ENCODE measurements around the gene ZNF575. TPM values are rescaled to one million over a fixed set of nuclear protein-coding genes. Genes with fewer than 3 reads are reported as not detected.

Gene ZNF575
- total and polyA plus RNA-seq, 2 donors from 2014 or later: 2.8 to 3.1 TPM

GRCh38 chr19:43555185-43555770 lies 22.3 kb downstream of the ZNF575 start:
- peaks cover 5 to 29% (median 11%) of the 10 kb centered on the region in 3 donors for H3K36me3 ChIP-seq (ENCODE audit: control insufficient read depth in 2 of 3, insufficient read depth in 3 of 3, low read length in 3 of 3)
- no peaks in the 10 kb centered on the region for H3K9me3 ChIP-seq (ENCODE audit: control insufficient read depth in 2 of 3, insufficient read depth in 1 of 3, low read length in 3 of 3)
- H3K27me3 ChIP-seq (ENCODE audit: control insufficient read depth, insufficient read depth, low read length): no peaks in the 10 kb centered on the region
- no peak overlapping the region for H3K4me3 ChIP-seq (ENCODE audit: low read length in 3 of 3)
- FAIRE-seq (no peak), DNase-seq (peak; percentile 69 to 87 (median 72))
- no peak overlapping the region for H3K9ac ChIP-seq (ENCODE audit: low read length in 3 of 3)
- H3K4me1 ChIP-seq (ENCODE audit: control insufficient read depth in 2 of 3, insufficient read depth in 2 of 3, low read depth in 1 of 3, low read length in 3 of 3): no peaks in the 10 kb centered on the region
- intact Hi-C loops (cut with DNase I): no loop called here
- TF ChIP-seq, protein P1, sequence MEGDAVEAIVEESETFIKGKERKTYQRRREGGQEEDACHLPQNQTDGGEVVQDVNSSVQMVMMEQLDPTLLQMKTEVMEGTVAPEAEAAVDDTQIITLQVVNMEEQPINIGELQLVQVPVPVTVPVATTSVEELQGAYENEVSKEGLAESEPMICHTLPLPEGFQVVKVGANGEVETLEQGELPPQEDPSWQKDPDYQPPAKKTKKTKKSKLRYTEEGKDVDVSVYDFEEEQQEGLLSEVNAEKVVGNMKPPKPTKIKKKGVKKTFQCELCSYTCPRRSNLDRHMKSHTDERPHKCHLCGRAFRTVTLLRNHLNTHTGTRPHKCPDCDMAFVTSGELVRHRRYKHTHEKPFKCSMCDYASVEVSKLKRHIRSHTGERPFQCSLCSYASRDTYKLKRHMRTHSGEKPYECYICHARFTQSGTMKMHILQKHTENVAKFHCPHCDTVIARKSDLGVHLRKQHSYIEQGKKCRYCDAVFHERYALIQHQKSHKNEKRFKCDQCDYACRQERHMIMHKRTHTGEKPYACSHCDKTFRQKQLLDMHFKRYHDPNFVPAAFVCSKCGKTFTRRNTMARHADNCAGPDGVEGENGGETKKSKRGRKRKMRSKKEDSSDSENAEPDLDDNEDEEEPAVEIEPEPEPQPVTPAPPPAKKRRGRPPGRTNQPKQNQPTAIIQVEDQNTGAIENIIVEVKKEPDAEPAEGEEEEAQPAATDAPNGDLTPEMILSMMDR (IDR thresholded peaks at IDR 0.05; ENCODE audit: borderline replicate concordance, extremely low read depth, insufficient read depth): peak; percentile 69
- no peak overlapping the region for H3K27ac ChIP-seq (ENCODE audit: low read depth in 2 of 2, low read length in 2 of 2)

GRCh38 chr19:43560687-43561086 lies 27.7 kb downstream of the ZNF575 start:
- intact Hi-C loops (cut with DNase I): no loop called here
- Histone ChIP-seq H3K27ac (ENCODE audit: low read depth in 2 of 2, low read length in 2 of 2) (no peak overlapping the region), H3K4me1 (ENCODE audit: control insufficient read depth in 2 of 3, insufficient read depth in 2 of 3, low read depth in 1 of 3, low read length in 3 of 3) (peaks cover 0 to 4% (median 4%) of the 10 kb centered on the region in 3 donors), H3K4me3 (ENCODE audit: low read length in 3 of 3) (no peak overlapping the region), H3K9me3 (ENCODE audit: control insufficient read depth in 2 of 3, insufficient read depth in 1 of 3, low read length in 3 of 3) (no peaks in the 10 kb centered on the region), H3K27me3 (ENCODE audit: control insufficient read depth, insufficient read depth, low read length) (no peaks in the 10 kb centered on the region), H3K9ac (ENCODE audit: low read length in 3 of 3) (no peak overlapping the region), H3K36me3 (ENCODE audit: control insufficient read depth in 2 of 3, insufficient read depth in 3 of 3, low read length in 3 of 3) (peaks cover 6 to 17% (median 7%) of the 10 kb centered on the region in 3 donors)
- peak in 1 of 5 donors; percentile 49 for DNase-seq
- FAIRE-seq: no peak
- TF ChIP-seq, protein P1 (IDR thresholded peaks at IDR 0.05; ENCODE audit: borderline replicate concordance, extremely low read depth, insufficient read depth): no peak

- Histone ChIP-seq H3K9ac (ENCODE audit: low read length in 3 of 3) (no peak overlapping the region), H3K36me3 (ENCODE audit: control insufficient read depth in 2 of 3, insufficient read depth in 3 of 3, low read length in 3 of 3) (peaks cover 6 to 17% (median 7%) of the 10 kb centered on the region in 3 donors), H3K27me3 (ENCODE audit: control insufficient read depth, insufficient read depth, low read length) (no peaks in the 10 kb centered on the region), H3K4me3 (ENCODE audit: low read length in 3 of 3) (no peak overlapping the region), H3K9me3 (ENCODE audit: control insufficient read depth in 2 of 3, insufficient read depth in 1 of 3, low read length in 3 of 3) (no peaks in the 10 kb centered on the region), H3K27ac (ENCODE audit: low read depth in 2 of 2, low read length in 2 of 2) (no peak overlapping the region), H3K4me1 (ENCODE audit: control insufficient read depth in 2 of 3, insufficient read depth in 2 of 3, low read depth in 1 of 3, low read length in 3 of 3) (peaks cover 0 to 4% (median 4%) of the 10 kb centered on the region in 3 donors)
- TF ChIP-seq, protein P1 (IDR thresholded peaks at IDR 0.05; ENCODE audit: borderline replicate concordance, extremely low read depth, insufficient read depth): no peak
- no peak for FAIRE-seq
- intact Hi-C loops (cut with DNase I): no loop called here
- peak in 1 of 5 donors; percentile 19 for DNase-seq
Observed at GRCh38 chr19:43561139-43561970, 28.4 kb downstream of the ZNF575 start.
